Measurements from ENCODE around the gene RIMS4. TPM values are rescaled to one million over a fixed set of nuclear protein-coding genes. Genes with fewer than 3 reads are reported as not detected.

Gene RIMS4
- total and polyA plus RNA-seq, 9 of the 15 experiments (the other 6 are each of a cell fraction or from before 2014, with no cell fraction given), result 0.04 TPM; not detected in 8

DNA sequence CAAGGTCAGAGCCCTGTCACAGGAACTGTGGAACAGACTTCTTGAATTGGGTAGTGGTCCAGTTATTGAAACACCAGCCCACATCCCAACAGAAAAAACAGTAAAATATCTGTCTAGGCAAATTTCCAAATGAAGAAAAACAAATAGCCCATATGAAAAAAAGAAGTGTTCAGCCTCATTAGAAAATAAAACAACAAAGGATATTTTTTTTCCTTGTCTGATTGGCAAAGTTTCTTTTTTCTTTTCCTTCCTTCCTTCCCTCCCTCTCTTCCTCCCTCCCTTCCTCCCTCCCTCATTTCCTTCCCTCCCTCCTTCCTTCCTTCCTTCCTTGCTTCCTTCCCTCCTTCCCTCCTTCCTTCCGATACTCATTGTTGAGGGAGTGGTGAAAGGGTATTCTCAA lies 20.6 kb upstream of the RIMS4 start:
- DNase-seq (ENCODE audit: extremely low read depth in 1 of 4, low spot score in 3 of 4) (no peak), FAIRE-seq (no peak), ATAC-seq (no peak)
- in situ Hi-C loops (cut with MboI), result no loop called here
- Histone ChIP-seq H3K27ac (ENCODE audit: extremely low read depth, low read depth, low read length) (no peak overlapping the region), H3K9me1 (ENCODE audit: control insufficient read depth, insufficient read depth, low read length) (no peaks in the 10 kb centered on the region), H2AFZ (ENCODE audit: low read depth, low read length) (no peak overlapping the region), H3K9ac (ENCODE audit: insufficient read depth in 1 of 2, low read depth in 2 of 2, low read length in 2 of 2) (no peak overlapping the region), H4K20me1 (replicated peaks; ENCODE audit: control insufficient read depth, insufficient read depth, low read length) (no peaks in the 10 kb centered on the region), H3K79me2 (ENCODE audit: control insufficient read depth, insufficient read depth, low read length) (no peaks in the 10 kb centered on the region), H3K9me3 (replicated peaks; ENCODE audit: control insufficient read depth, insufficient read depth, low read depth, low read length) (no peaks in the 10 kb centered on the region), H3K36me3 (ENCODE audit: control insufficient read depth, insufficient read depth, low read length) (no peaks in the 10 kb centered on the region), H3K27me3 (ENCODE audit: control insufficient read depth in 2 of 2, insufficient read depth in 2 of 2, low read length in 2 of 2) (peaks cover 6 to 8% of the 10 kb centered on the region in 2 experiments; a peak in 4 of 5 replicates), H3K4me1 (replicated peaks in 1 of 2; ENCODE audit: control insufficient read depth in 2 of 2, insufficient read depth in 2 of 2, low read length in 2 of 2) (no peaks in the 10 kb centered on the region), H3K4me2 (ENCODE audit: insufficient read depth, low read length) (no peak overlapping the region), H3K4me3 (no peak overlapping the region)
- WGBS (ENCODE audit: insufficient coverage, low coverage, missing lambda C conversion rate), result 0% methylated on average over 1 of the region's 1 CpG
- no TSS peak for BruUV-seq (replicated peaks)
- TF ChIP-seq POLR2B (IDR thresholded peaks at IDR 0.05; ENCODE audit: low read depth, partially characterized antibody) (no peak), PCBP2 (IDR thresholded peaks at IDR 0.05; ENCODE audit: low read depth, low read length, poor library complexity, severe bottlenecking) (peak; percentile 19)
- intact Hi-C loops (cut with micrococcal nuclease), result no loop called here
- ChIA-PET CTCF (ENCODE audit: low intra/inter-chr PET ratio) (no interaction called here), POLR2A (no interaction called here)

DNA sequence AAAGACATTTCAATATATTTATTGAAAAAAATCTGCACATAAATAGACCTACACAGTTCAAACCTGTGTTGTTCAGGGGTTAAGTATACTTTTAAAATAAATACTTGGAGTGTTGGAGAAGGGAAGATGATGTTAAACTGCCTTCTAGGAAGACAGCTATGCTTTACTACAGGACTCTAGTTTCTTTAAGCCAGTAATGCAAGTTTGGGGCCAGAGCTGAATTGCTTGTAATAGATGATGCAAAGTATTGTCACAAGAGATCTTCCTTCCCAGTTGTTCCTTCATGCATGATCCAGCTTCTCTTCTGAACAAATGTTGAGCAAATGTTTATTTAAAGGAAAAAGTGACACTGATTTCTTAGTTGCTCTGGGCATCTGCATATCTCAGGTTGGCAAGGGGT lies 20.2 kb upstream of the RIMS4 start:
- no peak overlapping the region for H3K4me3 ChIP-seq
- H4K20me1 ChIP-seq (replicated peaks; ENCODE audit: control insufficient read depth, insufficient read depth, low read length), result no peaks in the 10 kb centered on the region
- in situ Hi-C loops (cut with MboI), result no loop called here
- ATAC-seq, result no peak
- POLR2A ChIA-PET, result no interaction called here
- H3K4me2 ChIP-seq (ENCODE audit: insufficient read depth, low read length), result no peak overlapping the region
- CTCF ChIA-PET (ENCODE audit: low intra/inter-chr PET ratio), result no interaction called here
- BruUV-seq (replicated peaks), result no TSS peak
- no peak overlapping the region for H3K9ac ChIP-seq (ENCODE audit: insufficient read depth in 1 of 2, low read depth in 2 of 2, low read length in 2 of 2)
- no peak overlapping the region for H3K27ac ChIP-seq (ENCODE audit: extremely low read depth, low read depth, low read length)
- FAIRE-seq, result no peak
- peak in 1 of 2 experiments; percentile 33; a peak in 1 of 4 replicates for TF ChIP-seq TRIM24 (IDR thresholded peaks at IDR 0.05)
- TF ChIP-seq KLF1 (tag; IDR thresholded peaks at IDR 0.05), result no peak
- no peaks in the 10 kb centered on the region for H3K79me2 ChIP-seq (ENCODE audit: control insufficient read depth, insufficient read depth, low read length)
- peaks cover 4 to 8% of the 10 kb centered on the region in 2 experiments; a peak in 4 of 5 replicates for H3K27me3 ChIP-seq (ENCODE audit: control insufficient read depth in 2 of 2, insufficient read depth in 2 of 2, low read length in 2 of 2)
- no peak overlapping the region for H2AFZ ChIP-seq (ENCODE audit: low read depth, low read length)
- H3K9me1 ChIP-seq (ENCODE audit: control insufficient read depth, insufficient read depth, low read length), result no peaks in the 10 kb centered on the region
- H3K36me3 ChIP-seq (ENCODE audit: control insufficient read depth, insufficient read depth, low read length), result no peaks in the 10 kb centered on the region
- H3K9me3 ChIP-seq (replicated peaks; ENCODE audit: control insufficient read depth, insufficient read depth, low read depth, low read length), result no peaks in the 10 kb centered on the region
- no peak for DNase-seq (ENCODE audit: extremely low read depth in 1 of 4, low spot score in 3 of 4)
- intact Hi-C loops (cut with micrococcal nuclease), result no loop called here
- no peaks in the 10 kb centered on the region for H3K4me1 ChIP-seq (replicated peaks in 1 of 2; ENCODE audit: control insufficient read depth in 2 of 2, insufficient read depth in 2 of 2, low read length in 2 of 2)
